22Rv1 (cell line): Measurements from ENCODE around the gene TEDC1.
A peak's percentile ranks its signal among the peaks of the same experiment; 100 is the strongest.

ENCODE experiments used
- CTCF ChIP-seq: fragments of 450-650 bp; IDR thresholded peaks from 2 replicates; pipeline ENCODE4 v1.5.1; 2017; ENCODE audit warnings: mild to moderate bottlenecking
- ZFX ChIP-seq: fragments of 450-650 bp; IDR thresholded peaks from 2 replicates; pipeline ENCODE4 v1.6.1; 2017; ENCODE audit warnings: antibody characterized with exemption, borderline replicate concordance

DNA sequence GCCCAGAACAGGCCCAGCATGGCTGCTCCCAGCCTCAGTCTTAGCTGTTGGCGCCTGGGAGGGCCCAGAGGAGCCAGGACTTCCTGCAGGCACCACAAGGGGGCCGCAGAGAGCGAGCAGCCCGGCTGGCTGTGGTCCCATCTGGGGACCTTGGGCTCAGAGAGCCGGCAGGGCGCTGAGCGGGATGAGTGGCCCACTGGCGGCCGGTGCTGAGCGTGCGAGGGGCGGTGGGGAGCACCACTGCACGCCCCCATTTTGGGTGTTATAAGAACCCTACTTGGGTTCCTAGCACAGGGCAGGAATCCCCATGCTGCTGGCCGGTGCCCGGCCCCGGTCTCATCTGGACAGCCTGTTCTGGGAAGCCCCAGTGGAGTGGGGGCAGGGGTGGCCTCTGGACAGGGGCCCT is 42.3 kb upstream of the TEDC1 start:
- peak; percentile 95 for TF ChIP-seq CTCF
- TF ChIP-seq ZFX, result no peak
